Epithelial cell of prostate (primary cell): ENCODE data around the gene CD109.
"Not testable (repeated sequence)": the region's sequence is repeated elsewhere in the genome, so short reads cannot be mapped to it uniquely, and the experiment has no call there.

Source experiments
- DNase-seq: peaks from one replicate; pipeline ENCODE4 v3.0.0-alpha.2; 2011; ENCODE audit warnings: low read depth, low spot score
- H3K27ac ChIP-seq: fragments of 450-650 bp; 2 replicates; pipeline ENCODE4 v1.5.1; 2017; ENCODE audit warnings: mild to moderate bottlenecking

The CD109 gene

DNA sequence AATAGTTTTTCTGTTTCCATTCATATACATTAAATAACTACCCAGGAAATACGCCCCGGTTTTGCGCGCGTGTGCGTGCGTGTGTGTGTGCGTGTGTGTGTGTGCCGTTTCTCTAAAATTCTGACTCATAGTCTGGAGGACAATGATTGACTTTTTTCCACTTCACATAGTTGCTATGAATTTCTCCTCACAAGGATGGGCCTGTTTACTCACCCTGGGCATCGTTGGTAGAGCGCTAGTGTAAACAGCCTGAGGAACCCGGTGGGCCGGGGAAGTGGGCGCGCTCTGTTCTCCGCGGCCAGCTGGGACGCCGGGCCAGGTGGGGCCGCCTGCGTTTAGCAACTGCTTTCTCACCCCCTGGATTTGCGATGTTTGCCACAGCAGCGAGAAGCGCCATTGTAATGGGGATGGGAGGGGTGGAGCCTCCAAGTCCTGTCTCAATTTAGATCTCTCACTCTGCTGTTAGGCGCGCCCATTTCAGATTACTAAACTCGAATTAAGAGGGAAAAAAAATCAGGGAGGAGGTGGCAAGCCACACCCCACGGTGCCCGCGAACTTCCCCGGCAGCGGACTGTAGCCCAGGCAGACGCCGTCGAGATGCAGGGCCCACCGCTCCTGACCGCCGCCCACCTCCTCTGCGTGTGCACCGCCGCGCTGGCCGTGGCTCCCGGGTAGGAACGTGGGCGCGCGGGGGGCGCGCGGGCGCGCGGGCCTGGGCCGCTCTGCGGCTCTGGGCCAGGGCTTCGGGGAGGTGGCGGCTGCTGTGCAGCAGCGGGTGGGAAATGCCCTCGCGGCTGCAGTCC is at the start of gene CD109:
Gene CD109 (plus strand): TSS at position 585 of the 803 bp plus-strand sequence. CDS start 13 bp downstream, at position 598.
- DNase-seq: peak; percentile 78
- H3K27ac ChIP-seq: peak within 1 kb of the TSS; percentile 93

- DNase-seq: no peak
- H3K27ac ChIP-seq: no peak overlapping the region
These were observed 47.8 kb upstream of the CD109 start for GRCh38 chr6:73648166-73648565.

- DNase-seq: no peak
- H3K27ac ChIP-seq: no peak overlapping the region
These were observed 46.2 kb upstream of the CD109 start for GRCh38 chr6:73649783-73650182.

DNA sequence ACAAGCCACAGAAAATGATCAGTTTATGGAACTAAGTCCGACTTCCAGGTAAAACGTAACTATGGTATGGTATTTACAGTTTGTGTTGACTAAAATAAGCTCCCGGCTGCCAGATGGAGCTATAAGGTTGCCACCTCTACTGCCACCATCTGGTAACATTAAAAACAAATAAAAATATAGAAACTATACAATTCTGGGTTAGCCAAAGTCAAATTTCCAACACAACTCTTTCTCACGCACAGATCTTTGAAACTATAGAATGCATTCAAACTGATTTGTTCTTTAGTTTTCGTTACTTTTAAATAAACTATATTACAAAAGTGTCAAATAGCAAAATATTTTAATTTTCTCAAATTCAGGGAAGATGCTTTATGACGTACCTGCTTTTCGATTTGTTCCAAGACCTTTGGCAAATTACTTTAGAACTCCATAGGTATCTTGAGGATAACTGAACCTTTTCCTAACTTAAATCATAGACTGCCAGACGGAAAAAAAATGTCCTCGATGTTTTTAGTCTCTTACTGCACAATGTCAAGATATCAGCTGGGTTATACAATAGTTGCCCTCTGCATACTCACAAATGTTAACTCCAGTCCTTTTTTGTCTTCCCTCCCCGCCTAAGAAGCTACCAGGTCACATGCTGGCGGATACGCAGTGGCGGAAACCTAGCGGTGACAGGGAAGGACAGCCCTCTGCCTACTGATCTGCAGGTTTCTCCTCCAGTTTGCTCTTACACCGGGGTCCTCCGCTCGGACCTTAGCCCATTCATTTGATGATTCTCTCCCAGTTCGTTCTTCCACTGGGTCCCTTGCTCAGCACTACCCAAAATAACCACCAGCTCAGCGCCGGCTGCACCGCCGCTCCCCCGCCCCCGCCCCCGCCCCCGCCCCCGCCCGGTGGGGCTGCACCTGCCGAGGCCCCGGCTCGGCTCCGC is 43.1 kb upstream of the CD109 start:
- H3K27ac ChIP-seq: peak overlapping the region; percentile 67
- no peak for DNase-seq

DNA sequence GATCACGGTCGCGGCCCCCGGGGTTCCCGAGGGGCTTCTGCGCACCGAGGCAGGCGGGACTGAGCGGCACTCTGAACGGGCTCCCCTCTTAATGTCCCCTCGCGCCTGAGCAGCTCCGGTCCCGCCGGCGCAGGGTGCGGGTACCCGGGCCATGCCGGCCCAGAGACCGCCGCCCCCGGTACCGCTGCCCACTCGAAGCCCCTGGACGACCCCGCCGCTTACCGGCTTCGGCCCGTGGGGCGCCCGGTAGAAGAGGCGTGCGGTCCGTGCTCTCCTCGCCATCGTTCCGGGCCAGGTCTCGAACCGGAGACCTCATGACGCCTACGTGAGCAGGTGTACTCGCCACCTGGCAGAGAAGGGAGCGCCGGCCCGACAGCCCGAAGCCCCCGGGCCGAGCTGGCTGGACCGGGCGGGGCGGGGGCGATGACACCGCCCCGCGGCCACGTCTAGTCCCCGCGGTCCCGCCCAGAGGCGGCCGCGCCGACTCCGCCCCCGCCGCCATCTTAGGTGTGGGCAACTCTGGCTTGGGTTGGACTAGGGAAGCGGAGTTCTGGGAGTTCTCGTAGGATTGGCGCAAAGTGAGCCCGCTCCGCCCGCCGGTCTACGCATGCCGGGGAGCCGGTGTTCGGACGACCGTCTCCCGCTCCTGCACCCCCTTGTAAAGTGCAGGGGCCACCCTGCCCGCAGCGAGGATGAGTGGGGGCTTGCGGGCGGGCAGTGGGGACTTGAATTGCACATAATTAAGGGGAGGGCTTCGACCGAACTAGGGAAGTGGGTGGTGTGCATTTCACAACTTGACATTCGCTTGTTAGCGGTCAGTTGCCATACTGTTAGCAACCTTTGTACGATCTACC is 42.2 kb upstream of the CD109 start, which contains the start of gene SLC17A5:
Gene SLC17A5 (minus strand): TSS at position 422 of the 854 bp plus-strand sequence. CDS start 106 bp downstream, at position 316.
- peak; percentile 58 for DNase-seq
- peak within 1 kb of the TSS; percentile 67 for H3K27ac ChIP-seq

GRCh38 chr6:73655341-73655917 is 40.6 kb upstream of the CD109 start:
- no peak overlapping the region for H3K27ac ChIP-seq
- no peak for DNase-seq

- no peak for DNase-seq
- peak overlapping the region; percentile 5 for H3K27ac ChIP-seq
These were observed 39.4 kb upstream of the CD109 start for GRCh38 chr6:73656531-73657145.

DNA sequence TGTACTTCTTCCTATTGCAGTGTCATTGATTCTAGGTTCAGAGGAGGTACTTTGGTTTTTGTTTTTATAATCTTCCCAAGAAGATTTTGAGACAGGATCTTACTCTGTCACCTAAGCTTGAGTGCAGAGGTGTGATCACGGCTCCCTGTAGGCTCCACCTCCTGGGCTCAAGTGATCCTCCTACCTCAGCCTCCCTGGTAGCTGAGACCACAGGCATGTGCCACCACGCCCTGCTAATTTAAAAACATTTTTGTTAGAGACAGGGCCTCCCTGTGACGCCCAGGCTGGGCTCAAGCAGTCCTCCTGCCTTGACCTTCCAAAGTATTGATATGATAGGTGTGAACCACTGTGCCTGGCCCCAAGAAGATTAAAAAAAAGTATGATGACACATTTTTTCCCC is 38.8 kb upstream of the CD109 start:
- no peak for DNase-seq
- peak overlapping the region; percentile 5 for H3K27ac ChIP-seq

DNA sequence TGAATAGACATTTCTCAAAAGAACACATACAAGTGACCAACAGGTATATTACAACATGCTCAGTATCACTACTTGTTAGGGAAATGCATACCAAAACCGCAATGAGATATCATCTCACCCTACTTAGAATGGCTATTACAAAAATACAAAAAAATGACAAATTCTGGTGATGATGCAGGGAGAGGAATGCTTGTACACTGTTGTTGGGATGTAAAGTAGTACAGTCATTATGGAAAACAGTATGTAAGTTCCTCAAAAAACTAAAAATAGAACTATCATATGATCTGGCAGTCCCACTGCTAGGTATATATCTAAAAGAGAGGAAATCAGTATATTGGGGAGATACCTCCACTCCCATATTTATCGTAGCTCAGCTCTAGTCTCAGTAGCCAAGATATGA is 31.3 kb upstream of the CD109 start:
- DNase-seq: no peak
- H3K27ac ChIP-seq: no peak overlapping the region

- H3K27ac ChIP-seq: no peak overlapping the region
- DNase-seq: no peak
These were observed 30.2 kb upstream of the CD109 start for GRCh38 chr6:73665686-73666319.

GRCh38 chr6:73666393-73666792 is 29.6 kb upstream of the CD109 start:
- no peak for DNase-seq
- H3K27ac ChIP-seq: no peak overlapping the region

DNA sequence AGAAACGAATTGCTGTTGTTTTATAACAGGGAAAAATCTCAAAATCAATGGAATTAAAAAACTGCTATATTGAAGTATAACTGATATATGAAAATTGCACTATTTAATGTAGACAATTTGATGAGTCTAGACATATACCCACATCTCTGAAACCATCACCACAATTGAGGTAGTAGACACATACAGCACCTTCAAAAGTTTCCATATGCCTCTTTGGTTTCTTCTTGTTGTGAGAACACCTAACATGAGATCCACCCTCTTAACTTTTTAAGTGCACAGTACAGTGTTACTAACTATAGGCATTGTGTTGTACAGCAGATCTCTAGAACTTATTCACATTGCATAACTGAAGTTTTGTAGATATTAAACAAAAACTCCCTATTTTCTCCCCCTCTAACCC is 28.2 kb upstream of the CD109 start:
- no peak overlapping the region for H3K27ac ChIP-seq
- no peak for DNase-seq

GRCh38 chr6:73669005-73669404 is 27.0 kb upstream of the CD109 start:
- no peak for DNase-seq
- H3K27ac ChIP-seq: no peak overlapping the region

- DNase-seq: no peak
- H3K27ac ChIP-seq: no peak overlapping the region
These were observed 23.9 kb upstream of the CD109 start for GRCh38 chr6:73671911-73672685.

DNA sequence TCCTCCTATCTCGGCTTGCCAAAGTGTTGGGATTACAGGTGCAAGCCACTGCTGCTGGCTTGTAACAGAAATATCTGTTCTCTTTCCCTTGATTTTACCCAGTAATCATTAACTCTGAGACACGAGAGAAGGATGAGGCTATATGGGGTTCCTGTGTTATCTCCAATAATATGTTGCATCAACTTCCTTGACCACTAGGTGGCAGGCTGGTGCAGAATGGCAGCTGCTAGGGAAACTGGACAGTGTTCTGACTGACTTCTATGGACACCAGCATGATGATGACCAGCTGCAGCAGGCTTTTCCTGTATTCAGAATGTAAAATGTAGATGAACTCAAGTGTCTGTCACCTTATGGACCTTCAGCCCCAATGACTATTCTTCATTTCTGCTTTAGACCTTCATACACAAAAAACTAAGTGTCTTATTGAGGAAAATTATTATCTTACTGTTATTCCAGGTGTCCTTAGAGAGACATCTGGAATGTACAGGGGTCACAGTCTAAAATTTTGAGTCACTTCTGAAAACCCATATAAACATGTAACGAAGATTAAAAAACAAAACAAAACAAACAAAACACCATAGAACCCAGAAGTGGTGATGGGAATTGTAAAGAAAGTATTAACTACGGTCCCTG is 20.4 kb upstream of the CD109 start:
- no peak for DNase-seq
- no peak overlapping the region for H3K27ac ChIP-seq

DNA sequence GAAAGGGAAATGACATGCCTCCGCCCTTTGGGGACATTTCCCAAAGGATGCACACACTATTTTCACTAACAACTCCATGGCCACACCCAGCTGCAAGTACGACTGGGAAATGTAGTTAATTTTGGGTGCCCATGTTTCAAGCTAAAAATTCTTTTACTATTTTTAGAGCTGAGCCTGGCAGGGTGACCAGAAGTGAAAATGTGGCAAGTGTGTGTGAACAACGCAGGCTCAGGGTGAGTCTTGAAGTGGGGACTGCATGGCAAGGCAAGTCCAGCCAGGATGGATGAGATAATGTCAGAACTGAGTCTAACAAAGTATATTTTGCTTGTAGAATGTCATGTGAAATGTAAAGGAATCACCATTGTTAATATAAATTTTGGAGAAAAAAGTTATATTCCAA is 17.0 kb upstream of the CD109 start:
- DNase-seq: no peak
- H3K27ac ChIP-seq: no peak overlapping the region

- H3K27ac ChIP-seq, DNase-seq: not testable (repeated sequence)
These were observed 16.2 kb upstream of the CD109 start for GRCh38 chr6:73679846-73680245.
